NB4 (cell line): Measurements from ENCODE around the gene PIAS1.

Source experiments
- MYC ChIP-seq: IDR thresholded peaks from 2 replicates; pipeline ENCODE4 v1.6.1; 2011; ENCODE audit warnings: low read depth, low read length
- POLR2A ChIP-seq: IDR thresholded peaks from 2 replicates; pipeline ENCODE4 v1.6.1; 2011; ENCODE audit warnings: mild to moderate bottlenecking; ENCODE audit not compliant: insufficient read length; ENCODE audit errors: extremely low read depth
- TF ChIP-seq, protein P1 (sequence below): IDR thresholded peaks from one replicate; pipeline ENCODE4 v1.5.1; 2012; ENCODE audit warnings: low read depth, low read length
- TF ChIP-seq, protein P2 (sequence below): IDR thresholded peaks from 2 replicates; pipeline ENCODE4 v1.6.1; 2011; ENCODE audit warnings: low read depth, low read length

DNA sequence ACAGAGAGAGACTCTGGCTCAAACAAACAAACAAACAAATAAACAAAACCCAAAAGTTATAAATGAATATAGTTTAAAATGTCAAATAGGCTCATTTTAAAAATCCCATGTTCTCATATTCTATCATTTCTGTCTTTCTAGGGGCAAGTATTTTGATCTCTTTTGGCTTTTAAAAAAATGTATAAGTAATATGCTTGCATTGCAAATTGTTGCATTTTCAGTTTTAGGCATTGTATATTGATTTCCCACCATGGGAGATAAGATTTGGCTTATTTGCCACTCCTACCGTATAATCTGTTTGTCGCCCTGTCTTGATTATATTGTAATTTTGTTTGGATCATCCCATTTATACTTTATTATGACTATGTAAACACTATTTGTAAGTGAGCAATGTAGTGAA is 70.6 kb downstream of the PIAS1 start:
- TF ChIP-seq, protein P1, sequence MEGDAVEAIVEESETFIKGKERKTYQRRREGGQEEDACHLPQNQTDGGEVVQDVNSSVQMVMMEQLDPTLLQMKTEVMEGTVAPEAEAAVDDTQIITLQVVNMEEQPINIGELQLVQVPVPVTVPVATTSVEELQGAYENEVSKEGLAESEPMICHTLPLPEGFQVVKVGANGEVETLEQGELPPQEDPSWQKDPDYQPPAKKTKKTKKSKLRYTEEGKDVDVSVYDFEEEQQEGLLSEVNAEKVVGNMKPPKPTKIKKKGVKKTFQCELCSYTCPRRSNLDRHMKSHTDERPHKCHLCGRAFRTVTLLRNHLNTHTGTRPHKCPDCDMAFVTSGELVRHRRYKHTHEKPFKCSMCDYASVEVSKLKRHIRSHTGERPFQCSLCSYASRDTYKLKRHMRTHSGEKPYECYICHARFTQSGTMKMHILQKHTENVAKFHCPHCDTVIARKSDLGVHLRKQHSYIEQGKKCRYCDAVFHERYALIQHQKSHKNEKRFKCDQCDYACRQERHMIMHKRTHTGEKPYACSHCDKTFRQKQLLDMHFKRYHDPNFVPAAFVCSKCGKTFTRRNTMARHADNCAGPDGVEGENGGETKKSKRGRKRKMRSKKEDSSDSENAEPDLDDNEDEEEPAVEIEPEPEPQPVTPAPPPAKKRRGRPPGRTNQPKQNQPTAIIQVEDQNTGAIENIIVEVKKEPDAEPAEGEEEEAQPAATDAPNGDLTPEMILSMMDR = no peak
- TF ChIP-seq MYC (no peak), POLR2A (no peak)
- TF ChIP-seq, protein P2, sequence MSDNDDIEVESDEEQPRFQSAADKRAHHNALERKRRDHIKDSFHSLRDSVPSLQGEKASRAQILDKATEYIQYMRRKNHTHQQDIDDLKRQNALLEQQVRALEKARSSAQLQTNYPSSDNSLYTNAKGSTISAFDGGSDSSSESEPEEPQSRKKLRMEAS = no peak
